ACC112 (cell line): ENCODE measurements around the gene CCDC24.

Source experiments
- H2AFZ ChIP-seq: fragments of 200-600 bp; sonication (generic); one replicate; pipeline ENCODE4 v1.6.0; 2017; ENCODE audit warnings: antibody characterized with exemption, low read length; ENCODE audit not compliant: unreplicated experiment
- H3K27ac ChIP-seq: fragments of 200-600 bp; sonication (generic); 2 replicates; pipeline ENCODE4 v1.5.1; 2014; ENCODE audit warnings: low read depth, mild to moderate bottlenecking, antibody characterized with exemption, low read length, moderate library complexity
- H3K27me3 ChIP-seq: fragments of 200-600 bp; sonication (generic); 2 replicates; pipeline ENCODE4 v1.6.1; 2014; ENCODE audit warnings: mild to moderate bottlenecking, antibody characterized with exemption, low read length, moderate library complexity, mixed read lengths; ENCODE audit not compliant: insufficient read depth
- H3K36me3 ChIP-seq: fragments of 200-600 bp; sonication (generic); 2 replicates; pipeline ENCODE4 v1.6.1; 2016; ENCODE audit warnings: mild to moderate bottlenecking, antibody characterized with exemption, low read length, moderate library complexity, mixed read lengths; ENCODE audit not compliant: insufficient read depth
- H3K4me1 ChIP-seq: fragments of 200-600 bp; sonication (generic); one replicate; pipeline ENCODE4 v1.6.1; 2016; ENCODE audit warnings: low read length, mixed read lengths; ENCODE audit not compliant: insufficient read depth, unreplicated experiment, control insufficient read depth
- H3K4me3 ChIP-seq: fragments of 200-600 bp; sonication (generic); 2 replicates; pipeline ENCODE4 v1.5.1; 2014; ENCODE audit warnings: mild to moderate bottlenecking, low read depth, low read length
- H3K79me2 ChIP-seq: fragments of 200-600 bp; sonication (generic); one replicate; pipeline ENCODE4 v1.6.0; 2016; ENCODE audit warnings: low read length; ENCODE audit not compliant: control insufficient read depth, unreplicated experiment, insufficient read depth

Gene CCDC24

DNA sequence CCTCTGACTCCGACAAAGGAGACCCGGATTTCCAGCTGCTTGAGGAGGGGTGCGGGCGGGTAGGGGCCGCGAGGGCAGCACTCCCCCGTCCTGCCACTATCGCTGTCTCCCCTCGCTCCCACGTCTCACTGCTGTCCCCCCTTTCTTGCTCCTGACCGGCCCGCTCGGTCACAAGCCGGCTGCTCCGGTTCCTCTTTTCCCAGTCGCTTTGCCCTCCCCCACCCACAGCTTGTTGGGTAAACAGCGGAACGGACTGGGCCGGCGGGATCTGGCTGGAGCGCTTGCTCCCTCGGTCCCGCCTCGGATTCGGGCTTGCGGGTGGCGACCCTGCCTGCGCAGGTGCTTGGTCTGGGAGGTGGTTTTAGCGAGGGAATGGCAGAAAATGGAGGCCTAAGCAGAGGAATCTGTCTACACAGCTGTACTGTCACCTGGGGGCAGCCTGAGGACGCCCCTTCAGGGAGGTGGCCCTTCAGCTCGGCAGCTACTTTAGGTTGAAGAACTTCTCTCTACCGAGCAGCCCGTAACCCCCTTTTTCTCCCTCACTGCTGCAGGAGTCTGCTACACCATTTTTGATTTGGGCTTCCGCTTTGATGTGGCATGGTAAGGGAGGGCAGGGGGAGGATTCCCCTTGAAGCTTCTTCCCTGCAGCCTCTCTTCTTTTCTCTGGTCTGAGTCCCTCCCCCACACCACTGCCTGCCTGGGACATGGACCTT, 16.0 kb upstream of the CCDC24 start:
- no peaks in the 10 kb centered on the region for H3K27me3 ChIP-seq
- H3K4me3 ChIP-seq: peak overlapping the region; percentile 86
- peaks cover 53% of the 10 kb centered on the region for H3K79me2 ChIP-seq
- peaks cover 36% of the 10 kb centered on the region for H3K4me1 ChIP-seq
- H3K36me3 ChIP-seq: peaks cover 11% of the 10 kb centered on the region; the same call in 1 of the 2 replicates
- no peak overlapping the region for H2AFZ ChIP-seq
- H3K27ac ChIP-seq: peak overlapping the region; percentile 45; the same call in 1 of the 2 replicates

GRCh38 chr1:43976045-43976444, 15.4 kb upstream of the CCDC24 start:
- Histone ChIP-seq H3K79me2 (peaks cover 55% of the 10 kb centered on the region), H3K27ac (no peak overlapping the region), H3K36me3 (peaks cover 11% of the 10 kb centered on the region; the same call in 1 of the 2 replicates), H3K4me3 (peak overlapping the region; percentile 86), H3K27me3 (no peaks in the 10 kb centered on the region), H3K4me1 (peaks cover 36% of the 10 kb centered on the region), H2AFZ (no peak overlapping the region)

GRCh38 chr1:43976890-43977289, 14.5 kb upstream of the CCDC24 start:
- H3K27me3 ChIP-seq: no peaks in the 10 kb centered on the region
- no peak overlapping the region for H2AFZ ChIP-seq
- H3K79me2 ChIP-seq: peaks cover 60% of the 10 kb centered on the region
- H3K36me3 ChIP-seq: peaks cover 11% of the 10 kb centered on the region; the same call in 1 of the 2 replicates
- no peak overlapping the region for H3K27ac ChIP-seq
- peaks cover 38% of the 10 kb centered on the region for H3K4me1 ChIP-seq
- H3K4me3 ChIP-seq: peak overlapping the region; percentile 86

DNA sequence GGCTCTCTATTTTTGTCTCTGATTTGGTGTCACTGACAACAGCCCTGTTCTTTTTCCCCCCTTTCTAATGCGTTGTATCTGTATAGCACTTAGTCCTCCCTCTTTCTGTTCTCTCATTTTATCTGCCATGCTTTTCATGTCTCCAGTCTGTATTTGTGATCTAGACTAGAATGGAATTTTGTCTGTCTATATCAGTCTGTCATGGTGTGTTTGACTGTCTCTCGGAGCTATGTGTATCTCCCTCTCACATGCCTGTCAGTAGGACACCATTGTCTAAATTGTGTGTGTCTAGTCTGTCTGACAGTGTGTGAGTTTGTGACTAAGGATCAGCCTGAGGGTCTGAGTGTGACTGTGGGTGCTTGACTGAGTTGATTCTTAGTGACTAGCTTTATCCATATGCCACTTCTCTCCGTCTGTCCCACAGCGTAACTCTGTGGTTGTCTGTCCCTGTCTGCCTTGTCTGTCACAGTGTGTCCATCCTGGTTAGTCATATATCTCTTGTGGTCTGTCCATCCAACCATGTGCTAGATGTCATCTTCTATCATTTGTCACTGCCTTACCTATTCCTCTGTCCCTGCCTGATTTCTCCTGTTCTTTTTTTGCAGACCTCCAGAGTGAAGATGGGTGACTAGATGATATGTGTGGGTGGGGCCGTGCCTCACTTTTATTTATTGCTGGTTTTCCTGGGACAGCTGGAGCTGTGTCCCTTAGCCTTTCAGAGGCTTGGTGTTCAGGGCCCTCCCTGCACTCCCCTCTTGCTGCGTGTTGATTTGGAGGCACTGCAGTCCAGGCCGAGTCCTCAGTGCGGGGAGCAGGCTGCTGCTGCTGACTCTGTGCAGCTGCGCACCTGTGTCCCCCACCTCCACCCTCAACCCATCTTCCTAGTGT, 13.8 kb upstream of the CCDC24 start:
- Histone ChIP-seq H2AFZ (no peak overlapping the region), H3K27me3 (no peaks in the 10 kb centered on the region), H3K36me3 (peaks cover 11% of the 10 kb centered on the region; the same call in 1 of the 2 replicates), H3K79me2 (peaks cover 60% of the 10 kb centered on the region), H3K27ac (no peak overlapping the region), H3K4me1 (peaks cover 38% of the 10 kb centered on the region), H3K4me3 (peak overlapping the region; percentile 83; the same call in 1 of the 2 replicates)

- Histone ChIP-seq H2AFZ (no peak overlapping the region), H3K79me2 (peaks cover 63% of the 10 kb centered on the region), H3K36me3 (peaks cover 11% of the 10 kb centered on the region; the same call in 1 of the 2 replicates), H3K4me3 (peak overlapping the region; percentile 83), H3K27ac (no peak overlapping the region), H3K27me3 (no peaks in the 10 kb centered on the region), H3K4me1 (peaks cover 38% of the 10 kb centered on the region)
Observed at GRCh38 chr1:43978264-43978550, 13.2 kb upstream of the CCDC24 start.

DNA sequence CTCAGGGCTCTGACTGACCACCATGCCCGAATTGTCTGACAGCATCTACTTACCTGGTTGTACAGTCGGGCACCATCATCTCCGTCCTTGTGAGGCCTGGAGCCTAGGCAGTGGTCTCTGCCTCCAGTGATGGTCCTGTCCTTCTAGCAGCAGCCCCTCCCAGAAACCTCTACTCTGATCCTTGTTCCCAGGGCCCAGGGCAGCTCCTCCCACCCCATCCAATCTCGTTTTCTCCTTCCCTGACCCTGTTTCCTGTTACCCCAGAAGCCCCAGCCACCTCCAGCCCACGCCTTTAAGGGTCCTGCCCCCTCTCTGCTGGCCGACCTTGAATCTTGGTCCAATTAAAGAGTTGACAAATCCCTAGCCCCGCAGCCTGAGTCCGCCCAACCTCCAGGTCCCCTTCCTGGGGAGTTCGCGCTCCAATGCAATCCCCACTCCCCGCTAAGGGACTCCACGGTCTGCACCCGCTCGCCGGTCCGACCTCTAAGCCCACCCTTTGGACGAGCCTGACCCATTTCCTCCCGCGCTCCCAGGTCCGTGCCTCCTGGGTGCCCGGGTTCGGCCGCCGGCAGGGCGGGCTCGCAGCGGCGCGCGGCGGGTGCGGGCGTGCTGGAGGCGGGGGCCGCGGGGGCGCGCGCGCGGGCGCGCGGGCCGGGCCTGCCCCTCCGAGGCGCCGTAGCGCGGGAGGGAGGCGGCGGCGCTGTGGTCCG, 12.7 kb upstream of the CCDC24 start, which contains the start of gene B4GALT2:
TSS of gene B4GALT2 (plus strand) at position 660 of the 710 bp plus-strand sequence. CDS start 1,951 bp downstream, outside the sequence.
- H3K36me3 ChIP-seq: peaks cover 11% of the 10 kb centered on the region; the same call in 1 of the 2 replicates

DNA sequence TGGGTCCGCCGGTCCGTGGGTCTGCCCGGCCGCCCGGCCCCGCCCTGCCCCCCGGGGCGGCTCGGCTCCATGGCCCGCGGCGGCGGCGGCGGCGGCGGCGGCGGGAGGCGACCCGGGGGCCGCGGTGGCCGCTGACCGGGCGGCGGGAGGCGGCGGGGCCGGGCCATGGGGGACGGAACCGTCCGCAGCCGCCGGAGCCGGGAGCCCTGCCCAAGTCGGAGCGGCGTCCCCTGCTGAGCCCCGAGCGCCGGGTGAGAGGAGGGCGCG, 12.2 kb upstream of the CCDC24 start:
- Histone ChIP-seq H2AFZ (no peak overlapping the region), H3K36me3 (peaks cover 11% of the 10 kb centered on the region; the same call in 1 of the 2 replicates), H3K27me3 (no peaks in the 10 kb centered on the region), H3K27ac (peak overlapping the region; percentile 47; the same call in 1 of the 2 replicates), H3K4me3 (peak overlapping the region; percentile 78), H3K79me2 (peaks cover 64% of the 10 kb centered on the region), H3K4me1 (peaks cover 38% of the 10 kb centered on the region)

More for the DNA sequence above, 12.7 kb upstream of the CCDC24 start, which contains the start of gene B4GALT2:
- peaks cover 64% of the 10 kb centered on the region for H3K79me2 ChIP-seq
- H3K4me1 ChIP-seq: peaks cover 38% of the 10 kb centered on the region
- H3K27ac ChIP-seq: peak within 1 kb of the TSS; percentile 47
- no peaks in the 10 kb centered on the region for H3K27me3 ChIP-seq
- peak within 1 kb of the TSS; percentile 22 for H2AFZ ChIP-seq
- peak within 1 kb of the TSS; percentile 83 for H3K4me3 ChIP-seq

DNA sequence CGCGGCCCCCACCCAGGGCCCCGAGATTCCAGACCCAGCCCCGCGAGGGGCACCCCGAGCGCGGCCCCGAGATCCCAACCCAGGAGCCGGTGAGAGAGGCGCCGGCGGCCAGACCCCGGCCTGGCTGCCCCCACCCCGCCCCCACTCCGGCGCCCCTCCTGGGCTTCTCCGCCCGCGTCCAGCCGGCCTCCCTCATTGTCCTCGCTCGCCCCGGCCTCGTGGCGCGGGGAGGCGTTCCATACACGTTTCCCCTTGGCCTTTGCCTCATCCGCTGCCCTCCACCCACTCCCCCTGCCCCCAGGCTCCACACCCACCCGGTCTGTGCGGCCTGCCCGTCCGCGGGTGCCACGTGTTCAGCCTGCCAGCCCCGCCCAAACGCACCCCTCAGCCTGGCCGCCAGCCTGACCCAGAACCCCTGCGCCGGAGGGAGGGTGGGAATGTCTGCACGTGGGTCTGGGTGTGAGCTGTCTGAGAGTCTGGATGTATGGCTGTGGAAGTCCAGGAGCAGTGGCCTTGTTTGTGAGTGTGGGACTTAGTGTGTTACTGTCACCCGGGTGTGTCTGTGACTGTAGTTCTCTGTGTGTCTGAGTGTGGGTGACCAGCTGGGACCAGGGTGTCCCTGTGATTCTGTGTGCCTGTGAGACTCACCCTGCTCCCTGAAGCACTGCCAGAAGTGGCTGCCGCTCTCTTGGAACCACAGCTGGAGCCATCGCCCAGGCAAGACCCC, 11.7 kb upstream of the CCDC24 start:
- peak overlapping the region; percentile 78 for H3K4me3 ChIP-seq
- no peaks in the 10 kb centered on the region for H3K27me3 ChIP-seq
- peaks cover 64% of the 10 kb centered on the region for H3K79me2 ChIP-seq
- H2AFZ ChIP-seq: peak overlapping the region; percentile 22
- peak overlapping the region; percentile 47 for H3K27ac ChIP-seq
- peaks cover 11% of the 10 kb centered on the region; the same call in 1 of the 2 replicates for H3K36me3 ChIP-seq
- peaks cover 38% of the 10 kb centered on the region for H3K4me1 ChIP-seq

- no peak overlapping the region for H2AFZ ChIP-seq
- H3K4me1 ChIP-seq: peaks cover 38% of the 10 kb centered on the region
- H3K27me3 ChIP-seq: no peaks in the 10 kb centered on the region
- peaks cover 11% of the 10 kb centered on the region; the same call in 1 of the 2 replicates for H3K36me3 ChIP-seq
- H3K27ac ChIP-seq: peak overlapping the region; percentile 47
- peaks cover 57% of the 10 kb centered on the region for H3K79me2 ChIP-seq
- H3K4me3 ChIP-seq: peak overlapping the region; percentile 78
Observed at GRCh38 chr1:43980255-43981134, 10.9 kb upstream of the CCDC24 start.
